ENCODE results near the gene ERC1.

GRCh38 chr12:1280059-1280458 lies 289.0 kb downstream of the ERC1 start:
- TF ChIP-seq CTCF (IDR thresholded peaks at IDR 0.05) (no peak), POLR2A (IDR thresholded peaks at IDR 0.05) (no peak)

Data from uterus (tissue), 2 donors.